H9 (cell line): ENCODE measurements around the gene SLC7A4. TPM values are rescaled to one million over a fixed set of nuclear protein-coding genes. Genes with fewer than 3 reads are reported as not detected.

ENCODE experiments used
- DNase-seq: peaks from one replicate; pipeline ENCODE4 v3.0.0-alpha.2; 2017
- H2AFZ ChIP-seq: one replicate; pipeline ENCODE4 v1.6.1; 2013; ENCODE audit warnings: mild to moderate bottlenecking, low read length, control low read depth, moderate library complexity
- H2AK5ac ChIP-seq: 2 replicates; pipeline ENCODE4 v1.6.1; 2013; ENCODE audit warnings: low read length, control low read depth, mixed read lengths; ENCODE audit not compliant: insufficient read length
- H2BK120ac ChIP-seq: one replicate; pipeline ENCODE4 v1.6.1; 2013; ENCODE audit warnings: low read depth, mild to moderate bottlenecking, low read length, control low read depth, inconsistent platforms; ENCODE audit not compliant: poor library complexity, severe bottlenecking
- H2BK12ac ChIP-seq: 2 replicates; pipeline ENCODE4 v1.6.1; 2013; ENCODE audit warnings: low read length, control low read depth, mixed read lengths, low read depth; ENCODE audit not compliant: insufficient read length
- H2BK15ac ChIP-seq: 2 replicates; pipeline ENCODE4 v1.6.1; 2013; ENCODE audit warnings: low read depth, low read length, control low read depth
- H2BK20ac ChIP-seq: one replicate; pipeline ENCODE4 v1.6.1; 2013; ENCODE audit warnings: low read depth, mild to moderate bottlenecking, low read length, control low read depth, inconsistent platforms; ENCODE audit not compliant: poor library complexity, severe bottlenecking
- H2BK5ac ChIP-seq: 2 replicates; pipeline ENCODE4 v1.6.1; 2013; ENCODE audit warnings: low read length, control low read depth, mixed read lengths; ENCODE audit not compliant: insufficient read length
- H3K14ac ChIP-seq: 2 replicates; pipeline ENCODE4 v1.6.1; 2013; ENCODE audit warnings: low read length, control low read depth; ENCODE audit not compliant: insufficient read depth
- H3K18ac ChIP-seq: 2 replicates; pipeline ENCODE4 v1.6.1; 2013; ENCODE audit warnings: low read depth, mild to moderate bottlenecking, mixed read lengths, low read length, control low read depth; ENCODE audit not compliant: insufficient read length
- H3K23ac ChIP-seq: 2 replicates; pipeline ENCODE4 v1.6.1; 2013; ENCODE audit warnings: low read length, control low read depth, mixed read lengths, low read depth; ENCODE audit not compliant: insufficient read length
- H3K23me2 ChIP-seq: 2 replicates; pipeline ENCODE4 v1.6.1; 2013; ENCODE audit warnings: low read depth, mild to moderate bottlenecking, mixed read lengths, low read length, control low read depth; ENCODE audit not compliant: insufficient read length, poor library complexity, severe bottlenecking
- H3K27ac ChIP-seq: 2 replicates; pipeline ENCODE4 v1.5.1; 2013; ENCODE audit warnings: low read length, control low read depth, mixed read lengths, low read depth; ENCODE audit not compliant: insufficient read length
- H3K27me3 ChIP-seq: 2 replicates; pipeline ENCODE4 v1.6.1; 2013; ENCODE audit warnings: low read length, control low read depth, inconsistent platforms; ENCODE audit not compliant: insufficient read depth
- H3K4ac ChIP-seq: 2 replicates; pipeline ENCODE4 v1.6.1; 2013; ENCODE audit warnings: low read depth, mild to moderate bottlenecking, control low read depth, inconsistent platforms, low read length, moderate library complexity
- H3K4me1 ChIP-seq: 2 replicates; pipeline ENCODE4 v1.6.1; 2013; ENCODE audit warnings: low read length, control low read depth, inconsistent platforms; ENCODE audit not compliant: insufficient read depth
- H3K4me2 ChIP-seq: 2 replicates; pipeline ENCODE4 v1.6.1; 2013; ENCODE audit warnings: low read length, control low read depth, mixed read lengths; ENCODE audit not compliant: insufficient read length, insufficient read depth
- H3K56ac ChIP-seq: 2 replicates; pipeline ENCODE4 v1.6.1; 2013; ENCODE audit warnings: low read depth, mild to moderate bottlenecking, mixed read lengths, low read length, control low read depth; ENCODE audit not compliant: insufficient read length
- H3K79me1 ChIP-seq: 2 replicates; pipeline ENCODE4 v1.6.1; 2013; ENCODE audit warnings: low read depth, mild to moderate bottlenecking, moderate library complexity, low read length, control low read depth, inconsistent platforms; ENCODE audit not compliant: insufficient read depth, poor library complexity, severe bottlenecking
- H3K79me2 ChIP-seq: 2 replicates; pipeline ENCODE4 v1.6.1; 2013; ENCODE audit warnings: low read length, control low read depth, inconsistent platforms; ENCODE audit not compliant: insufficient read depth
- H3K9ac ChIP-seq: 2 replicates; pipeline ENCODE4 v1.6.1; 2013; ENCODE audit warnings: low read length, control low read depth, mixed read lengths; ENCODE audit not compliant: insufficient read length; ENCODE audit errors: extremely low read depth
- H3K9me3 ChIP-seq: one replicate; pipeline ENCODE4 v1.6.1; 2013; ENCODE audit warnings: low read depth, low read length, inconsistent platforms; ENCODE audit not compliant: control insufficient read depth
- H3T11ph ChIP-seq: one replicate; pipeline ENCODE4 v1.6.1; 2013; ENCODE audit warnings: mild to moderate bottlenecking, low read length, control low read depth, inconsistent platforms
- H4K20me1 ChIP-seq: one replicate; pipeline ENCODE4 v1.6.1; 2013; ENCODE audit not compliant: control insufficient read depth, insufficient read length, insufficient read depth
- H4K5ac ChIP-seq: 2 replicates; pipeline ENCODE4 v1.6.1; 2013; ENCODE audit warnings: low read depth, mild to moderate bottlenecking, mixed read lengths, low read length, control low read depth; ENCODE audit not compliant: insufficient read length
- H4K8ac ChIP-seq: replicated peaks from 2 replicates; pipeline ENCODE4 v1.6.1; 2013; ENCODE audit warnings: low read length, control low read depth, mixed read lengths, low read depth; ENCODE audit not compliant: insufficient read length
- H4K91ac ChIP-seq: 2 replicates; pipeline ENCODE4 v1.6.1; 2013; ENCODE audit warnings: low read depth, mild to moderate bottlenecking, moderate library complexity, mixed read lengths, low read length, control low read depth; ENCODE audit not compliant: insufficient read length
- H3K27ac Mint-ChIP-seq, 3 experiments: 2 replicates in 2 of 3; 3 replicates in 1 of 3; pipeline ENCODE4 v1.8.0; 2020 to 2021; ENCODE audit warnings: mixed read lengths in 3 of 3, mild to moderate bottlenecking in 1 of 3, moderate library complexity in 1 of 3
- H3K27me3 Mint-ChIP-seq: 2 replicates; pipeline ENCODE4 v1.8.0; 2021; ENCODE audit warnings: low read depth, mild to moderate bottlenecking, moderate library complexity, mixed read lengths
- H3K36me3 Mint-ChIP-seq, 3 experiments: 2 replicates in 2 of 3; 3 replicates in 1 of 3; pipeline ENCODE4 v1.8.0; 2020 to 2021; ENCODE audit warnings: low read depth in 3 of 3, mixed read lengths in 3 of 3; ENCODE audit not compliant: insufficient read depth in 1 of 3
- H3K4me1 Mint-ChIP-seq, 2 experiments: 2 replicates each; pipeline ENCODE4 v1.8.0; 2020; ENCODE audit warnings: mixed read lengths in 2 of 2
- H3K4me3 Mint-ChIP-seq, 2 experiments: 2 replicates in 1 of 2; 3 replicates in 1 of 2; pipeline ENCODE4 v1.8.0; 2020 to 2021; ENCODE audit warnings: mild to moderate bottlenecking in 2 of 2, mixed read lengths in 2 of 2, moderate library complexity in 1 of 2
- H3K9me3 Mint-ChIP-seq, 2 experiments: 2 replicates in 1 of 2; 3 replicates in 1 of 2; pipeline ENCODE4 v1.8.0; 2020; ENCODE audit warnings: mild to moderate bottlenecking in 2 of 2, mixed read lengths in 2 of 2, moderate library complexity in 1 of 2
- WGBS: extraction: QIAGEN DNeasy Blood & Tissue Kit; methylation state at CpG from one replicate; pipeline ENCODE4 v1.1.7; 2013; ENCODE audit warnings: missing lambda C conversion rate, low lambda C conversion rate, mixed read lengths; ENCODE audit not compliant: insufficient read length; ENCODE audit errors: extremely low coverage; 5-methylcytosine and 5-hydroxymethylcytosine counted together
- total RNA-seq: library from RNA; stranded (reverse); gene quantifications from 2 replicates; pipeline ENCODE4 v1.2.1, GENCODE V29; 2021
- TF ChIP-seq, protein P1 (sequence below): fragments of 200-600 bp; sonication (generic); conservative IDR thresholded peaks from 3 replicates; pipeline ENCODE4 v1.8.0; 2021; ENCODE audit warnings: antibody characterized with exemption, mild to moderate bottlenecking

Gene SLC7A4
- total RNA-seq, 1 experiment from 2014 or later: 0.09 TPM

- no peak overlapping the region for H2BK20ac ChIP-seq
- H3K4me1 ChIP-seq: no peaks in the 10 kb centered on the region
- no peaks in the 10 kb centered on the region for H3K9me3 ChIP-seq
- H2BK5ac ChIP-seq: no peak overlapping the region
- no peak overlapping the region for H4K5ac ChIP-seq
- no peak overlapping the region for H4K91ac ChIP-seq
- no CpG with 5 or more reads among the region's 6 CpGs for WGBS
- Mint-ChIP-seq H3K27ac (no peak overlapping the region), H3K27me3 (peaks cover 29% of the 10 kb centered on the region), H3K9me3 (no peaks in the 10 kb centered on the region), H3K36me3 (no peaks in the 10 kb centered on the region), H3K4me1 (peaks cover 15 to 17% of the 10 kb centered on the region in 2 experiments), H3K4me3 (peak overlapping the region in 1 of 2 experiments; percentile 2; a peak in 1 of 5 replicates)
- H3K27ac ChIP-seq: no peak overlapping the region
- no peaks in the 10 kb centered on the region for H3K79me1 ChIP-seq
- H4K8ac ChIP-seq: no peak overlapping the region
- no peak overlapping the region for H3K9ac ChIP-seq
- H3K23ac ChIP-seq: no peak overlapping the region
- no peak overlapping the region for H2BK120ac ChIP-seq
- DNase-seq: no peak
- peaks cover 4% of the 10 kb centered on the region for H3K23me2 ChIP-seq
- H2BK15ac ChIP-seq: no peak overlapping the region
- no peak overlapping the region for H3K4ac ChIP-seq
- no peak overlapping the region for H2BK12ac ChIP-seq
- H3K4me2 ChIP-seq: no peak overlapping the region
- TF ChIP-seq, protein P1, sequence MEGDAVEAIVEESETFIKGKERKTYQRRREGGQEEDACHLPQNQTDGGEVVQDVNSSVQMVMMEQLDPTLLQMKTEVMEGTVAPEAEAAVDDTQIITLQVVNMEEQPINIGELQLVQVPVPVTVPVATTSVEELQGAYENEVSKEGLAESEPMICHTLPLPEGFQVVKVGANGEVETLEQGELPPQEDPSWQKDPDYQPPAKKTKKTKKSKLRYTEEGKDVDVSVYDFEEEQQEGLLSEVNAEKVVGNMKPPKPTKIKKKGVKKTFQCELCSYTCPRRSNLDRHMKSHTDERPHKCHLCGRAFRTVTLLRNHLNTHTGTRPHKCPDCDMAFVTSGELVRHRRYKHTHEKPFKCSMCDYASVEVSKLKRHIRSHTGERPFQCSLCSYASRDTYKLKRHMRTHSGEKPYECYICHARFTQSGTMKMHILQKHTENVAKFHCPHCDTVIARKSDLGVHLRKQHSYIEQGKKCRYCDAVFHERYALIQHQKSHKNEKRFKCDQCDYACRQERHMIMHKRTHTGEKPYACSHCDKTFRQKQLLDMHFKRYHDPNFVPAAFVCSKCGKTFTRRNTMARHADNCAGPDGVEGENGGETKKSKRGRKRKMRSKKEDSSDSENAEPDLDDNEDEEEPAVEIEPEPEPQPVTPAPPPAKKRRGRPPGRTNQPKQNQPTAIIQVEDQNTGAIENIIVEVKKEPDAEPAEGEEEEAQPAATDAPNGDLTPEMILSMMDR: no peak
- H3K18ac ChIP-seq: no peak overlapping the region
- H3K79me2 ChIP-seq: no peaks in the 10 kb centered on the region
- no peaks in the 10 kb centered on the region for H4K20me1 ChIP-seq
- no peak overlapping the region for H3K56ac ChIP-seq
- no peak overlapping the region for H2AFZ ChIP-seq
- H3K14ac ChIP-seq: no peak overlapping the region; the same call in 1 of the 2 replicates
- no peak overlapping the region for H3T11ph ChIP-seq
- H2AK5ac ChIP-seq: no peak overlapping the region
- H3K27me3 ChIP-seq: no peaks in the 10 kb centered on the region
Measured at GRCh38 chr22:21042978-21043859, 10.9 kb upstream of the SLC7A4 start.
